ENCODE results near the gene SMDT1. TPM values are rescaled to one million over a fixed set of nuclear protein-coding genes. Genes with fewer than 3 reads are reported as not detected.
A peak's percentile ranks its signal among the peaks of the same experiment; 100 is the strongest.

The SMDT1 gene
- total and polyA plus RNA-seq, 8 donors, result 2.9 to 232 (median 18.3) TPM

DNA sequence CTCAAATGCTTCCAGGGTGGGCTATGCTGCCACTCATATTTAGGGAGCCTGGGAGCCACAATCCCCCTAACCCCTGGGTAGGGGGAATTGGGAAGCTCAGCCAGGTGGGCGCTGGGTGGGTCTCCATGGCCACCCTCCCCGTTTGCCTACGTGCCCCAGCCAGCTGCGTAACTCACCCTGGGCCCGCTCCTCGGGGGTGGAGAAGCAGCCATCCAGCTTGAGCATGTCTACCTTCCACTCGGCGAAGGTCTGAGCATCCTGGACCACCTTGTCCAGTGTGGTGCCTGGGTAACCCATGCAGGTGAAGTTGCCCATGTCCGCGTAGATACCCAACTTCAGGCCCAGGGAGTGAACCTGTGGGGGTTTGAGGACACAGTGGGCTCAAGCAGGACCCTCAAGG is 12.6 kb upstream of the SMDT1 start:
- intact Hi-C loops (cut with DNase I; ENCODE audit: low total_unique reads), result no loop called here
- TF ChIP-seq POLR2AphosphoS5 (IDR thresholded peaks at IDR 0.05), result no peak
- no peak for TF ChIP-seq EP300 (IDR thresholded peaks at IDR 0.05)
- no peak for TF ChIP-seq POLR2A (IDR thresholded peaks at IDR 0.05)
- no peak for TF ChIP-seq CTCF (IDR thresholded peaks at IDR 0.05)
- no peak for DNase-seq
- Histone ChIP-seq H3K4me1 (peaks cover 17 to 35% (median 24%) of the 10 kb centered on the region in 4 donors), H3K36me3 (peaks cover 32 to 67% (median 59%) of the 10 kb centered on the region in 4 donors), H3K27me3 (no peaks in the 10 kb centered on the region), H3K9me3 (no peaks in the 10 kb centered on the region), H3K4me3 (no peak overlapping the region), H3K27ac (no peak overlapping the region)
- 92 to 96% (median 95%) methylated on average over 8 to 10 of the region's 10 CpGs for WGBS, 5 donors

GRCh38 chr22:42067671-42068251 is 11.7 kb upstream of the SMDT1 start:
- no peak overlapping the region for H3K4me3 ChIP-seq
- peaks cover 32 to 58% (median 51%) of the 10 kb centered on the region in 4 donors for H3K36me3 ChIP-seq
- H3K27ac ChIP-seq, result no peak overlapping the region
- 88 to 97% (median 92%) methylated on average over 11 to 14 of the region's 14 CpGs for WGBS, 5 donors
- H3K4me1 ChIP-seq, result peaks cover 17 to 42% (median 24%) of the 10 kb centered on the region in 4 donors
- intact Hi-C loops (cut with DNase I; ENCODE audit: low total_unique reads), result no loop called here
- TF ChIP-seq CTCF (IDR thresholded peaks at IDR 0.05) (no peak), EP300 (IDR thresholded peaks at IDR 0.05) (no peak), POLR2AphosphoS5 (IDR thresholded peaks at IDR 0.05) (no peak), POLR2A (IDR thresholded peaks at IDR 0.05) (no peak)
- no peak for DNase-seq
- H3K9me3 ChIP-seq, result no peaks in the 10 kb centered on the region
- no peaks in the 10 kb centered on the region for H3K27me3 ChIP-seq

GRCh38 chr22:42068291-42068690 is 11.2 kb upstream of the SMDT1 start:
- Histone ChIP-seq H3K4me3 (no peak overlapping the region), H3K36me3 (peaks cover 29 to 54% (median 46%) of the 10 kb centered on the region in 4 donors), H3K4me1 (peaks cover 17 to 46% (median 25%) of the 10 kb centered on the region in 4 donors), H3K27me3 (no peaks in the 10 kb centered on the region), H3K27ac (no peak overlapping the region), H3K9me3 (no peaks in the 10 kb centered on the region)
- intact Hi-C loops (cut with DNase I; ENCODE audit: low total_unique reads), result no loop called here
- no peak for TF ChIP-seq POLR2AphosphoS5 (IDR thresholded peaks at IDR 0.05)
- no peak for TF ChIP-seq CTCF (IDR thresholded peaks at IDR 0.05)
- TF ChIP-seq POLR2A (IDR thresholded peaks at IDR 0.05), result no peak
- TF ChIP-seq EP300 (IDR thresholded peaks at IDR 0.05), result no peak
- 95 to 100% (median 97%) methylated on average over 2 to 4 of the region's 4 CpGs for WGBS, 5 donors
- no peak for DNase-seq

- peaks cover 29 to 39% (median 34%) of the 10 kb centered on the region in 4 donors for H3K36me3 ChIP-seq
- H3K27ac ChIP-seq, result peak overlapping the region; percentile 88 to 93 (median 89)
- no peak for DNase-seq
- peak overlapping the region; percentile 51 to 69 (median 60) for H3K4me3 ChIP-seq
- H3K4me1 ChIP-seq, result peaks cover 27 to 60% (median 37%) of the 10 kb centered on the region in 4 donors
- intact Hi-C loops (cut with DNase I; ENCODE audit: low total_unique reads), result no loop called here
- no peaks in the 10 kb centered on the region for H3K9me3 ChIP-seq
- no peaks in the 10 kb centered on the region for H3K27me3 ChIP-seq
- TF ChIP-seq CTCF (IDR thresholded peaks at IDR 0.05), result no peak
- TF ChIP-seq POLR2A (IDR thresholded peaks at IDR 0.05), result no peak
- 11 to 21% (median 16%) methylated on average over 14 to 19 of the region's 19 CpGs for WGBS, 5 donors
Observed at GRCh38 chr22:42069801-42070516, 9.5 kb upstream of the SMDT1 start.
